ENCODE data around the gene RAB22A.

RAB22A gene

DNA sequence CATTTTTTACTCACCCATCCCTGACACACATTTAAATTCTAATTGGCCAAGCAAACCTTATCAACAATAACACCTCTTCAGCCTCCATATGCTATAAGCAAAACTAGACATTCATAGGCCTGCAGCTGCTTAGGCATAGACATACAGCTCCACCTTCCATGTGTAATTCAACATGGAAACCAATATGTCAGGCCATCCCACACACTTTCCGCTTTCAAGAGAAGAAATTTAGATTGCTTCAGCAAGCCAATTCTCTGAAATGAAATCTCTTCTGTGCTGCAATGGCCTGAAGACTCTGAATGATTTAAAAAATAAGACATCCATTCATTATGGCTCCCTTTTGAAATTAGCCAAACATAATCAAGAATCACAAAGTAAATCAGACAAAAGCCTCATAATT lies 4.5 kb upstream of the RAB22A start:
- FAIRE-seq, result no peak

DNA sequence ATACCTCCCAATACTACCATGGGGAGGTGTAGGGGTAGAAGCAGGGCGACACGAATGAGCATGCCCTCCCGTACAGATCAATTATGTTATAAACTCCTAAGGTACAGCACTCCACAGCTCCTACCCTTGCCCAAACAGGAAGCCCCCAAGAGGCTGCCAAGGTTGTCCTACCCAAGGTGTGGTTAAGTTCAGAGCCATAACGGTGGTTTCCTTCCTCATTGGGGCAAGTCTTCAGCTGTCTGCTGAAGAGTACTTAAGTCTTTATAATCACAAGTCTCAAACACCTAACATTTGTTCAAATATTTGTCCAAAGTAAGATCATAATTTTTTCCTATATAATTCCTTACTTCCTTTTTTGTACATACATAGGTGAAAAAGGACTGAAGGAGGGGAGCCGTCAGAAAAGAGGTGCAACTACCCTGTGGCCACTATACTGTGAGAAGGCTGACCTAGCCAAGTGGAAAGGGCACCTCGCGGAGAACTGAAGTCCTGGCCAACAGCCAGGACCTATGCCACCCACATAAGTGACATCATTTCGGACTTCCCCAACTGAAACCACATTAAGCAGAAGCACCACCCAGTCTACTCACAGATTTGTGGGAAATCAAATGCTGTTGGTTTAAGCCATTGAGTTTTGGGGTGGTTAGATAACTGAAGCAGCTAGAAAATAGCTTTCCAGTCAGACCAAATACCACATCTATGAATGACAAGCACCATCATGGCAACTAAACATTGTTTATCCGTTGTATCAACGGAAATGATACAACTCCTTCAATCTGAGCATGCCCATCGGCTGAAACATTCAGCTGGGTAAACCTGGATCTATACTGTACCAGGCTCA lies 2.9 kb upstream of the RAB22A start:
- no peak for FAIRE-seq

DNA sequence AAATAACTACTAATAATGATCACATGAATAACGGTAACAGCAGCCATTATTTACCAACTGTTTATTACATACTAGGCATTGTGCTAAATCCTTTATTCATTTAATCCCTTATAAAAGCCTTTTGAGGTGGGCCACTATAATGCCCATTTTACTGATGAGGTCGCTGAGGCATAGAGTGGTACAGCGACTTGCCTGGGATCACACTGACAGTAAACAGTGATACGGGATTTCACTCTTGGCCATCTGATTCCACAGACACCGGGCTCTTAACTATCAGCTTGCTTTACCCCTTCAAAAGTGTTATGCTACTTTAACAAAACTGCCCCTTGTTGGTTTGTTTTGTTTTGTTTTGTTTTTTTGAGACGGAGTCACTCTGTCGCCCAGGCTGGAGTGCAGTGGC lies 2.2 kb upstream of the RAB22A start:
- no peak for FAIRE-seq

DNA sequence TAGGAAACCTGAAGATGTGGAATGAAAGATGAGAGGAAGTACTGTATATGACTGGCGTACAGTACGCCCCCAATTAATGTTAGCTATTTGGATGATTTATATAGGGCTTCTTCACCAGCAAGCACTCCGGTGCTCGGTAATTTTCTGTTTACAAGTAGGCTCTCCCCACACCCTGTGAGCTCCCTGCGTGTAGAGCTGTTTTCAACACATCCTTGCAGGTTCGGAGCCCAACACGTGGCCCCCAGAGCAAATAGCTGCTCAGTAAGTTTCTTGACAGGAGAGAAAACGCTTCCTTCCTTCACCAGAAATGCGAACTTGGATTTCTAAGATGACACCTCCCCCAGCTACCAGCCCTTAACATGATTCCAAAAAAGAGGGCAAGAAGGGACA lies 1.2 kb upstream of the RAB22A start:
- no peak for FAIRE-seq

DNA sequence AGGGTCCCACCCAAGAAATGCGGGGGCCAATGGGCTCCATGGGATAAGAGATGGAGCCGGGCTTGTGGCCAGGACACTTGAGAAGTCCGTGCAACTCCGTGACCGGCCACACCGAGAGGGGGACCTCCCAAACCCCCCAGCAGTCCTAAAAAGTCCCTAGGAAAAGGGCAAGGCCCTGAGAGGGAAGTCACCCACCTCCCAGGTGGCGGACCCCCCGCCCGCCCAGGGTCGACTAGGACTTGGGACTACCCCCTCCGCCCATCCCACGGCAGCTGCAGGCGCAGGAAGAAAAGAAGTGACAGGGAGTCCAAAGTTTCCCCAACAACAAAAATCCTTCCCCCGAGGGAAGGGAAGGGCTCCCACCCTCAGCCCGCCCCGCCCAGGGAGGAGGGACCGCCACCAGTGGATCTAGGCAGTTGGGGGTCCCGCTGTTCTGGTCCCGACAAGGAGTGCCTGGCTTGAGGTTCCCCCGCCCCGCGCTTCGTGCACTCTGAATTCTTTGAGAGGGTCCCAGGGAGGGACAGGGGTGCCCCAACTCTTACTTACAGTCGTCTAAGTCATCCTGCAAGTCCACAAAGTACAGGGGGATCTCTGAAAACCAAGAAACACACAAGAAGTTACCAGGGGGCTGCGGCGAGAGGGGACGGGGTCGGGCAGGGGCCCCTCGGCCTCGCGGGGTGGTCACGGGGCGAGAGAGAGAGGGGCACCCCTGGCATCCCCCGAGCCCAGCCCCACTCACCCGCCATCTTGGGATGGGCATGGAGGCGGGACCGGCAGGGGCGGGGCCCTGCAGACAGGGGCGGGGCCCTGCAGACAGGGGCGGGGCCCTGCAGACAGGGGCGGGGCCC lies 611 bp upstream of the RAB22A start:
- FAIRE-seq, result no peak

DNA sequence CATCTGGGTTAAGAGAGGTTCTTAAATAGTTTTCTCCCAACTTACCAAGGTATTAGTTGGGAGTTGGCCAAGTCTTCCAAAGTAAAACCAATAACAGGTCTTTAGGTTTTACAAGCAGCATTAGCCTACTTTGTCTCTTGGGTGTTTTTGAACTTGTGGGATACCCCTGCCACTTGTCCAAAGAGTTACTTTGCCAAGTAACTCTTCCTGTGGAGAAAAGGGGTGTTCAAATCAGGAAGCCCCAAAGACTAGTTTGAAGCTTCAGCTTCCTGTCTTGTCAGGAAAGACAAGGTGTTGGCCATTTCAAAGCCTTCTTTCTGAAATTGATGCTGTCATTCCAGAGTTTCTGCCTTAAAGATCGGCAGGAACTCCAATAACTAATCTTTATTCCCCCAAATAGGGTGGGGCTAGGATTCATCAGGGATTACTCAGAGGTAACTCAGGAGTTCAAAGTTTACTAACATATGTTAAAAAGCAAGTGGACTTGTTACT lies 822 bp downstream of the RAB22A start:
- no peak for FAIRE-seq

DNA sequence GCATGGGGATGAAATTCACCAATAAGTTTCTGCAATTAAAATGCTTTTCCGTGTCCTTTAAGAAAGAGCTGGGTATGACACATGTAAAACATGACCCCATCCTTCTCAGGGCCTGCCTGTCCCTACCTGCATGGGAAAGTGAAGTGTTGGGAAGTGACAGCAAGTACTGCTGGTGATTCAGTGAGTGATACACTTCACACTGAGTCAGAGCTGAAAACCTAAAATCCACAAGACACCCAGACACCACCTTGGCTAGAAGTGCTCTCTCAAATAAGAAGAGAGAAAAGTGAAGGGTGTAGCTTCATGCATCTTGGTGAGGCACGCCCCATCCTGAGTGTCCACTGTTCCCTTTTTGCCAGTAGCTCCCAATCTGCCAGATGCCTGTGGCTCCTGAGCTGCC lies 3.3 kb downstream of the RAB22A start:
- FAIRE-seq, result no peak

DNA sequence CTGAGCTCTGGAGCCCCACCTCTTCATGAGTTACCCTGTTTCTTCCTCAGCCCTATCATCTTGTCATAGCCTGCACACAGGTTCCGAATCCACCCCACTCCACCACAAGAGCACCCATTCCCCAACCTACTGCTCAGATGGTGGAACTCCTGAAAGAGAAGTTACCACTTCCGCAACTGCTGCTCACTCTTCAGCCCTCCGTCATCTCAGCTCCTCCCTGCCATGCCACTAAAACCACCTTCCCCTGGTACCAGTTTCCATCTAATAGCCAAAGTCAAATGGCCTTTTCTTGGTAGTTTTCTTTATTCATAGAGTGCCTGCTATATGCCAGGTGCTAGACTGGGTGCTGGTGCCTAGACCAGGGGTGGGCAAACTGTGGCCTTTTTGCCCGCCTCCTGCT lies 3.9 kb downstream of the RAB22A start:
- FAIRE-seq, result no peak

DNA sequence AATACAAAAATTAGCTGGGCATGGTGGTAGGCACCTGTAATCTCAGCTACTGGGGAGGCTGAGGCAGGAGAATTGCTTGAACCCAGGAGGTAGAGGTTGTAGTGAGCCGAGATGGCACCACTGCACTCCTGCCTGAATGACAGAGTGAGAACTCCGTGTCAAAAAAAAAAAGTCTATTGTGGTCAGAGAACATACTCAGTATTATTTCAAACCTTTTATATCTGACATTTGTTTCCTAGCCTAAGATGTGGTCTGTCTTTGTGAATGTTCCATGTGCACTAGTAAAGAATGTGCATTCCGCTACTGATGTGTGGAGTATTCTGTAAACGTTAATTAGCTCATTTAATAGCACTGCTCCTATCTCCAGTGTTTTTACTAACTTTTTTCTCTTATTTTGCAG lies 11.7 kb downstream of the RAB22A start:
- FAIRE-seq, result no peak

DNA sequence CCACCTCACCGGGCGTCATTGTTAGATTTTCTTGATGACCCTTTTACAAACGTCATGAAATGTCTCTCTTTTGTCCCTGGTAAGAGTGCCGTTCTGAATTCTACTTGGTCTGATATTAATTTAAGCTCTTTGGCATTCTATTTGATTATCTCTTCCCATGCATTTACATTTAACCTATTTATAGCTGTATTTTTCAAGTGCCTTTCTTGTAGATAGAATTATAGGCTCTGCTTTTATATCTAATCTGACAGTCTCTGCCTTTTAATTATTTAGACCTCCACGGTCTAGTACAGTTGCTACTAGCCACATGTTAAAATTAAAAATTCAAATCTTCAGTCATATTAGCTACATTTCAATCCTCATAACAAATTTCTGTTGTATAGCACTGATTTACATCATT lies 12.6 kb downstream of the RAB22A start:
- FAIRE-seq, result no peak

DNA sequence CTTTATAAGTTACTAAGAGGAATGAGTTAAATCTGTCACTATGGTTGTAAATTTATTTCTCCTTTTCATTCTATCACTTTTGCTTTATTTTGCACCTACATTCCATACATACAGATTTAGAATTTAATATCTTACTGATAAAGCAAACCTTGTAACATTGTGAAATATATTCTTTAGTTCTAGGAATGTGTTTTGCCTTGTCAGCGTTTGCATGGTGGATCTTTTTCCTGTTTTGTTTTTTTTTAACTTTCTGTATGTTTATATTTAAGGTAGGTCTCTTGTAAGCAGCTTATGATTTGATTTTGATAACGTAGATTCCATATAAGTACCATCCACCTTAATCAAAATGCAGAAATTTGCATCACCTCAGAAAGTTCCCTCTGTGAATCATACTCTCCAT lies 16.4 kb downstream of the RAB22A start:
- FAIRE-seq, result no peak

DNA sequence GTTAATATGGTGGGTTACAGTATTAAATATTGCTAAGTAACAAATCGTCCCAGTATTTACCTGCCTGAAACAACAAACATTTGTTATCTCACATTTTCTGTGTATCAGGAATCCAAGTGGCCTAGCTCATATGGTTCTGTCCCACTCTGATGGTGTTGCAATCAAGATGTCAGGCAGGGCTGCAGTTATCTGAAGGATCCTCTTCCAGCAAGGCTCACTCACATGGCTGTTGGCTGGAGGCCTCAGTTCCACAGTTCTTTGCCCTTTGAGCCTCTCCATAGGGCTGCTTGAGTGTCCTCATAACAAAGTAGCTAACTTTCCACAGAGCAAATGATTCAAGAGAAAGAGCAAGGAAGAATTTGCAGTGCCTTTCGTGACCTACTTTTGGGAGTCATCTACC lies 17.7 kb downstream of the RAB22A start:
- no peak for FAIRE-seq

DNA sequence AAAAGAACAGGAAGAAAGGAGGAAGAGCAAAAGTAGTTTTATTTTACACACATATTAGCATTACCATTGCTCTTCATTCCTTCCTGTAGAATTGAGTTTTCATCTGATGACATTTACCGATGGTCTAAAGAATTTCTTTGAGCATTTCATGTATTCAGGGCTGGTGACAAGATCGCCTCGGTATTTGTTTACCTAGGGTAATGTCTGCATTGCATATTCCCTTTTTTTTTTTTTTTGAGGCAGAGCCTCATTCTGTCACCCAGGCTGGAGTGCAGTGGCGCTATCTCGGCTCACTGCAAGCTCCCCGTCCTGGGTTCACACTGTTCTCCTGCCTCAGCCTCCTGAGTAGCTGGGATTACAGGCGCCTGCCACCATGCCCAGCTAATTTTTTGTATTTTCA lies 19.3 kb downstream of the RAB22A start:
- FAIRE-seq, result no peak

DNA sequence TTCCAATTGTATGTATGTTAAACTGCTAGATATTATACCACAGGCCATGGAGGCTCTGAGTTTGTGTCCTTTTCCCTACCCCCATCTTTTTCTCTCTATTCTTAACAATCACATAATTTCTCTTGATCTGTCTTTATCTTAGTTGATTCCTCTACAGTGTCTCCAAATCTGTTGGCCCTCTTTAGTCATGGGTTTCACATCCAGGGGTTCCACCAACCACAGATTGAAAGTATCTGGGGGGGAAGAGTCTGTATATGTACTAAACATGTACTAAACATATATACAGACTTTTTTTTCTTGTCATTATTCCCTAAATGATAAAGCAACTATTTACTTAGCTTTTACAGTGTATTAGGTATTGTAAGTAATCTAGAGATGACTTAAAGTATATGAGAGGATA lies 20.2 kb downstream of the RAB22A start:
- no peak for FAIRE-seq

DNA sequence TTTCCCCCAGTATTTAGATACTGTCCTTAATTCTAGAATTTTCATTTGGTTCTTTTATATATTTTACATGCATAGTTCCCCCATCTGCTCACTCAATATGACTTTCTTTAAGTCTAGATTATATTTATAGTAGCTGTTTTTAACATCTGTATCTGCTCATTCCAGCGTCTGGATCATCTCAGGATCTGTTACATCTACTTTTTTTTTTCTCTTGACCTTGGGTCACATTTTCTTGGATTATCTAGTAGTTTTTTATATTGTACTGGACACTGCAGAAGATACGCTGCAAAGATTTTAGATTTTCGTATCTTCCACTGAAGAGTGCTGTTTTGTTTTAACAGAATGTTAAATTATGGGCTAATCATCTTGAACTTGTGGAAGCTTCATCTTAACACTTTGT lies 20.7 kb downstream of the RAB22A start:
- FAIRE-seq, result no peak

DNA sequence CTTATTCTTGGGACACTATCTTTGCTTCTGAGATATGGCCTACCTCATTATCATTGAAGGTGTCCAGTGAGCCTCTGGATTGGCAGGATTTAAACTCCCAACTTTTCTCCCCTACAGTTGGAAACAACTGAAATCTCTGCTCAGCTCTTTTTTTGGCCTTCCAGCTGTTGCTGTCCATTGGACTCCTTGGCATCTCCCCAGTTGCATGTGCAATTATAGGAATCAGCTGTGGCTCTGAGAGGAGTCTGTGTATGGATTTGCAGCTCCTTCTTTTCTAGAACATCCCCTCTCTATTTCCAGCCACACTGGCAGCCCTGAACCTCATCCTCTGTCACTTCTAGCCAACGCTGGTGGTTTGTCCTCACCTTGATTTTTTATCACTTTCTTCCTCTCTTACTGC lies 21.2 kb downstream of the RAB22A start:
- no peak for FAIRE-seq

DNA sequence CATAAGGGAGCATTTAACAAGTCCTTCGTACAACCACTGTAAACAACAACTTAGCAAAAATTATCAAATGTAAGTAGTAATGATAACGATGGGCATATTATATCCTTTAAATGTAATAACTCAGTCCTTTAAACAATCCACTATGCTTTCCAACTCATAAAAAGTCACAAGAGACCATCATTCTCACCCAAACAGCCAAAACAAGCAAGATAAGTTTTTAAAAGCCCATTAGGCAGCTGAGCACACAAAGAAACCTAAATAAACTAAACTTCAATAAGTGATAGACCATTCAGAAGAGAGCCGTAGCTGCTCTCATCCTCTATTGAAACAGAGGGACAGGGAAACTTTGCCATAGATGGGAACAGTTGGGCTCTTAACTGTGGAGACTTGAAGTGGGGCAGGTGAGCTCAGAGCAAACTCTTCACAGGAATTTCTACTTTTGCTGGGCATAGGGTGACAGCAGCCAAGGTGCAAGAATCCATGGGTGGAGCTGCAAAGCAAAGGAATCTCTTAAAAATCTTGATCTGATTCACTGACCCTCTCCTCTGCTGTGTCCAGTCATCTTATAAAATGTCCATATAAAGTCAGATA lies 22.5 kb downstream of the RAB22A start:
- FAIRE-seq, result no peak

DNA sequence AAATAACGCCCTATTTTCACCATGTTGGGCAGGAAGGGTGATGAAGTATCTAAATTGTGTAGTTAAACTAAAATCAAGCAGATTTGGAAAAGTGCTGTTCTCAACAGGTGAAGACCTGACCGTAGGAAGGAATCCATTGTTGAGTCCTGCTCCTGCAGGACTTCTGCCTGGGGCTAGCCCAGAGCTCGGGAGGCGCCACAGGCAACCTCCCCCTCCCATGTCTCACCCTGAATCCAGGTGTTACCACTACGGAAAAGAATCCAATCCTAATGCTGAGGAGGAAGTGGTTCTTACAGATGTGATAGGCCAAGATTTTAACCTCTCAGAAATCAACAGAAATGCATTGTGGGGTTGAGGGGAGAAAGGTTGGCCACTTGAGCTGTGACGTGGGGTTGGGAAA lies 30.2 kb downstream of the RAB22A start:
- no peak for FAIRE-seq

DNA sequence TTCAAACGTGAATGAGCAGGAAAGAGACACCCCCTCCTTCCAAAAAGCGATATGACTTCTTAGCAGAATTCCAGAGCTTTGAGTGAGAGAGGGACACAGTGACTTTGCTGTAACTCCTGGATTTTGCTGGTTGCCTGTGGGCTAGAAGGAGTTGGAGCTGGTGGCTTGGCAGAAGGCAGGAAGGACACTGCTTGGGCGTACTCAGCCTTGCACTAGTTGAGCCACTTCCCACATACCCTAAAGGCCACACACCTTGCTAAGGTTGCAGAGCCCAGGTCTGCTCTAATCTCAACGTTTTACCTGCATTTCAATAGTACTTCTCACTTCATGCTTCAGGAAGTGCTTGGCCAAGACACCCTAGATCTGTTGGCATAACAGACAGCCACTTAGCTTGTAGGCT lies 30.6 kb downstream of the RAB22A start:
- no peak for FAIRE-seq

DNA sequence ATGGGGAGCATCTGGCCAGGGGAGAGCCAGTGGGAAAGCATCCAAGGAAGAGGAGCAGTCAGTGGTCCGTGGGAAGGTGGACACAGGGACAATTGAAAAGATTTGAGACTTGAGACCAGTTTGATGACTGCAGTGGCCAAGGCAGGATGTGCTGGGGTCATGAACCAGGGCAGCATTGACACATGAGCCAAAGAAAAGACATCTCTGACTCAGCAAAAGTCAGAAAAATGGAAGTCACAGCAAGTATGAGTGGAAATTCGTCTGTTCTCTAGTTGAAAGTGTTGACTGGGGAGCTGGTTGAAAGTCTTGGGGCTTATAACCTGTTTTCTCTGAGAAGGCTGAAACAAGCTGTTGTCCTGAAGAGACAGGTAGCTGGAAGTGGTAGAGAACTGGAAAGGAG lies 31.3 kb downstream of the RAB22A start:
- FAIRE-seq, result no peak

DNA sequence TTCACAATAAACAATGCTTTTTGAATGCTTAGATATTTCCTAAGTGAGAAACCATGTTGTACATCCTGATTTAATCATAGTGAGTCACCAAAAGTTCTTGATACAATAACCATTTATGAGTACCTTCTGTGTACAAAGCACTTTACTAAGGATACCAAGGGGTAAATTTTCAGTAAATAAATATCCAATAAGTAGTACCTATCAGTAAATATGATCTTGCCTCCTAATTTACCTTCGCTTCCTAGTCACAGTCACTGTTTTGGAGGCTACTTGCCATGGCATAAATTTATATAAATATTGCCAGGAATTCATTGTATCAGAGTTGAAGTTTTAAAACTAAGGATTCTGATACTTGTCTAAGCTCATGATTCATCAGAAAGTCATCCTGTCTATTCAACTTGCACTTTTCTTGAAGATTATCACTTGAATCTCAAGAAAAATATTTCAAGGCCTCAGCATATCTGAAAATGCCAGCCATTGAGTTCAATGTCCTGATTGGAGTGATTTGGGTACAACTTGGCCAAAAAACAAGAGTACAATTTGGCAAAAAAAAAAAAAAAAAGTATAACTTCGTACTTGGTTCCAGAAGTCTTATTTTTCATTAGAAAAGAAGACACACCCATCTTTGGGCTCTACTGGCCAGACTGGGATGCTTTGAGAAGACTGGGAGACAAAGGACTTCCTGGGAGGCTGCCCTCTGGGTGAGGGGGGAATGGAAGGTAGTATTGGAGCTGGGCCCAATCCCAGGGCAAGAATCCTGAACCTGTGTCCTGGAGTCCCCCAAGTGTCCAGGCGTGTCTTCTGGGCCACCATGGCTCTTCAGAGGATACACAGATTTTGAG lies 32.8 kb downstream of the RAB22A start:
- no peak for FAIRE-seq

DNA sequence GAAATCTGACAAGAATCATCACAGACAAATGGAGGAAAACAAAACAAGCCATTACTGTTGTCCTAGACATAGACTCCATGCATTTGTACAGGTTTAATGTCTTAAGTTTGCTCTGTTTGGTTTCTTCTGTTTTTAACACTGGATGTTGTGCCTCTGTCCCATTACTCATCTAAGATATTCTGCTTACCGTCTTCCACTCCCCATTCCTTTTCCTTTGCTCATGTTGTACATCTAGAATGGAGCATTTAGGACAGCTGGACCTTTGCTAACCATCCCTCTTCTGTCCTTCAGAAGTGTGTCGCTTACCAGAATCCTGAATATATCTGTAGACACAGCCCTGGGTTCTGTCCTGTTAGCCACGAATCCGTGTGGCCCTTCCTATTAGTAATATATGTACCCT lies 35.2 kb downstream of the RAB22A start:
- FAIRE-seq, result no peak

DNA sequence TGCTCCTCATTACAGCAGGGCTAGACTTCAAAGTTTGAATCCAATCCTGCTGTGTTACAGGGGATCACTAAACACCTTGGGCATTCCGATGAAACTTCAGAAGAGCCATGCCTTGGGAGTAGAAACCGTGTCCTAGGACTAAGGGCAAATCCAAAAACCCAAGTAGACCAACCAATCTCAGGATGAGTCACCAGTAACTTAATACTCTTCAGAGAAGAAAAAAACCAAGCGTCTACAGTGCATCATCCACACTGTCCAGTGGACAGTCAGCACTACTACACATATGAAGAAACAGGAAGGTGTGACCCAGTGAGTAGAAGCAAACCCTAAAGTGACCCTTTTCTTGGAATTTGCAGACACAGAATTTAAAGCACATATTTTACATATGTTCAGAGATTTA lies 40.1 kb downstream of the RAB22A start:
- no peak for FAIRE-seq
